GM12872 (cell line): ENCODE data around the gene ZNF500.

ENCODE experiments used
- TF ChIP-seq, protein P1 (sequence below): IDR thresholded peaks from 3 replicates; pipeline ENCODE4 v1.5.1; 2011; ENCODE audit warnings: low read depth, mild to moderate bottlenecking, low read length, moderate library complexity; ENCODE audit not compliant: insufficient read depth

The ZNF500 gene

DNA sequence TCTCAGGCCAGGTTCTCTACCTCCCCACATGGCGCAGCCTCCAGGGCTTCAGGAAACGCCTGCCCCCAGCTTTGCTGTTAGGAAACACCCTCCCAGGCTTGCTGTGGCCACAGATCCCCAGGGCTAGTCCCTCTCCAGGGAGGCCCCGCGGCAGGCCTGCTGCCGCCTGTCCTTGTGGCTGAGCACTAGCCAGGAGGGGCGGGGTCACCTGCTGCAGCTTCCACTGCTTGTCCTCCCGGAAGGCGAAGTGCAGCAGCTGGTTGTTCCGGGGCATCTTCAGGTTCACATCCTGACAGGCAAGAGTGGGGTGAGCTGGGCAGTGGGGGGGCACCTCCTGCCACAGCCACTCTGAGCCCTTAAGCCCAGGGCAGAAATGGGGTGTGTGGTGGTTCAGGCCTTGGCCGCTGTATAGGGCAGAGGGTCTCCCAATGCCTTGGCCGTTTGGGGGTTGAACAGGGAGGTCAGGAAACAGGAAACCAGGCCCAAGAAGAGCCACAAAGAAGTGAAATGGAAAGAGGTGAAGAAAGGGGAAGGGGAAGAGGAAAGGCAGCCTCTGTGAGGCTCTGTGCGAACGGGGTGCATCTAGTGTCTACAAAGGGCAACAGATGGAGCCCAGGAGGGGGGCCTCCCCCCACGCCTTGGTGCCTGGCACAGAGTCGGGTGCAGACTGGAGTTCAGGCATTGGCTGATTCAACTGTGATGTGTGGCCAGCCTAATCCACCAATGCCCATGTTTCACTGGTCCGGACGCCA, 33.5 kb upstream of the ZNF500 start:
- TF ChIP-seq, protein P1, sequence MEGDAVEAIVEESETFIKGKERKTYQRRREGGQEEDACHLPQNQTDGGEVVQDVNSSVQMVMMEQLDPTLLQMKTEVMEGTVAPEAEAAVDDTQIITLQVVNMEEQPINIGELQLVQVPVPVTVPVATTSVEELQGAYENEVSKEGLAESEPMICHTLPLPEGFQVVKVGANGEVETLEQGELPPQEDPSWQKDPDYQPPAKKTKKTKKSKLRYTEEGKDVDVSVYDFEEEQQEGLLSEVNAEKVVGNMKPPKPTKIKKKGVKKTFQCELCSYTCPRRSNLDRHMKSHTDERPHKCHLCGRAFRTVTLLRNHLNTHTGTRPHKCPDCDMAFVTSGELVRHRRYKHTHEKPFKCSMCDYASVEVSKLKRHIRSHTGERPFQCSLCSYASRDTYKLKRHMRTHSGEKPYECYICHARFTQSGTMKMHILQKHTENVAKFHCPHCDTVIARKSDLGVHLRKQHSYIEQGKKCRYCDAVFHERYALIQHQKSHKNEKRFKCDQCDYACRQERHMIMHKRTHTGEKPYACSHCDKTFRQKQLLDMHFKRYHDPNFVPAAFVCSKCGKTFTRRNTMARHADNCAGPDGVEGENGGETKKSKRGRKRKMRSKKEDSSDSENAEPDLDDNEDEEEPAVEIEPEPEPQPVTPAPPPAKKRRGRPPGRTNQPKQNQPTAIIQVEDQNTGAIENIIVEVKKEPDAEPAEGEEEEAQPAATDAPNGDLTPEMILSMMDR, result no peak

DNA sequence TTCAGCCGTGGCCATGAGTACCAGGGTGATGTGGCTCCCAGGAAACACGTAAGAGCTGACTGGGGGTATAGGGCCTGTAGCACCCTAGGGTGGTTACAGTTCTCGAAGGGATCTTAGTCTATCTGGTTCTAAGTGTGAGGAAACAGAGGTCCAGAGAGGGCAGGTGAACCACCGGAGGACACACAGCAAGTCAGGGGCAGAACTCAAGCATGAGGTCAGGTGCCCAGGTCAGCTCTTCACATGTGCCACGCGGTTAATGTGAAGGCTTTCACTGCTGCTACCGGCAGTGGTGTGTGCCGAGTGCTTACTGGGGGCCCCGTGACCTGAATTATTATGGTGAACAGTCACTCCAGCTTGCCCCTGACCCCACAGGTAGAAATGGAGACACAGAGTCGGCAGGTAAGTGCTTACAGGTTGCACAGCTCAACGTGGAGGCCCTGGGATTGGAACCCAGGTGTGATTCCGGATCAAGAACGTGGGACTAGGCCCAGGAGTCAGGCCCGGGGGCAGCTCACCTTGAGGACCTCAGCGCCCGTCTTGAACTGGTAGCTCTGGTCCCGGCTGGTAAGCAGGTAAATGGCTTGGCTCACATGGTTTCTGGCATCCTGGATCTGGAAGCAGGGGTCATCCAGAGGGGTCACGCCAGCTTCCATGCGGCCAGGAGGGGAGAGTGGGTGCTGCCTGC, 32.4 kb upstream of the ZNF500 start:
- TF ChIP-seq, protein P1, result no peak

GRCh38 chr16:4798456-4798855, 31.5 kb upstream of the ZNF500 start:
- TF ChIP-seq, protein P1, result no peak

DNA sequence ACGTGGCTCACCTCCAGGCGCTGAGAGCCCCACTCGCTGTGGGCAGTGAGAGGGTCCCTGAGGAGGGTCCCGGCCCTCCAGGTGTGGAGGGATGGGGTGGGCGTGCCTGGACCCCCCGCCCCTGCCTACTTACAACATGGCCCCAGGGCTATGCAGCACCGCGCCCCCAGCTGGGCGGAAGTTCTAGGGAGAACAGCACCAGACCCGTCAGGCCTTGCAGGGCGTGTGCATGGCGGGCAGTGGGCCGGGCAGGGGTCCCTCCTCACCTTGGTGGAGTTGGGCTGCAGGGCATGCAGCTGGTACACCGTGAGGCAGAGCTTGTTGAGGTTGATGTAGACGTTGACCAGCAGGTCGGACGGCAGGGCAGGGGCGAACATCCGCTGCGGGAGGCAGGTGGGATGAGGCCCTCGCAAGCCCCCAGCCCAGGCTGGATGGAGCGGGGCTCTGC, 30.9 kb upstream of the ZNF500 start:
- TF ChIP-seq, protein P1, result no peak

DNA sequence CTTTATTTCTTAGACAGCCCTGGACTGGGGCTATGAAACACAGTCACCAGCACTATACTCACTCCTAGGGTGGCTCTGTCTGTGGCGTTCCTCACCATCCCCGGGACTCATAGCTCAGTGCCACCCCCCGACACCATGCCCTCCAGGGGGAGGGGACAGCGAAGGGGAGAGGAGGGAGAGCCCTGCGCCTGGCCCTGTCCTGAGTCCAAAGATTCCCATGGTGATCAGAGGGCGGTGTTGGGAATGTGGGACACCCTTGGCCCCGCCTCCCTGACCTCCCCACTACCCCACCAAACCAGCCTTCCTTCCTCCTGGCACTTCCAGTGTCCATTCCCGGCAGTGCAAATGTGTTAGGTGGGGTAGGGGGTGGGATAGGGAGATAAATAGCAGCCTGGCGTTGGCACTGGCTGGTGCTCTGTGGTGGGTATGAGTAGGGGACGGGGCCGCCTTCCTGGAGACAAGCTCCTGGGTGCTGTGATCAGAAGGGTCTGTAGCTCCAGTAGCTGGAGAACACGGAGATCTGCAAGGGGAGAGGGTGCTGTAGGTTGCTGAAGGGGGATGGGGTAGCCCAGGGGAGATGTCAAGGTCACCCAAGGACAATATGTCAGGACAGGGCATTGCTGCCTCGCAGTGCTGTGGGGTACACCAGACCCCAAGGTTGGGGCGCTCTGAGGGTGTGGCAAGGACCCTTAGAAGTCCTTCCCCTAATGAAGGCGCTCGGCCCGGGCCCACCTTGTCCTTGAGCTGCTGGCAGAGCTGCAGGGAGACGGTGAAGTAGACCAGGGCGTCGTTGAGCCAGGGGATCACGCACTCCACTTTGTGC, 30.2 kb upstream of the ZNF500 start:
- TF ChIP-seq, protein P1, result no peak

DNA sequence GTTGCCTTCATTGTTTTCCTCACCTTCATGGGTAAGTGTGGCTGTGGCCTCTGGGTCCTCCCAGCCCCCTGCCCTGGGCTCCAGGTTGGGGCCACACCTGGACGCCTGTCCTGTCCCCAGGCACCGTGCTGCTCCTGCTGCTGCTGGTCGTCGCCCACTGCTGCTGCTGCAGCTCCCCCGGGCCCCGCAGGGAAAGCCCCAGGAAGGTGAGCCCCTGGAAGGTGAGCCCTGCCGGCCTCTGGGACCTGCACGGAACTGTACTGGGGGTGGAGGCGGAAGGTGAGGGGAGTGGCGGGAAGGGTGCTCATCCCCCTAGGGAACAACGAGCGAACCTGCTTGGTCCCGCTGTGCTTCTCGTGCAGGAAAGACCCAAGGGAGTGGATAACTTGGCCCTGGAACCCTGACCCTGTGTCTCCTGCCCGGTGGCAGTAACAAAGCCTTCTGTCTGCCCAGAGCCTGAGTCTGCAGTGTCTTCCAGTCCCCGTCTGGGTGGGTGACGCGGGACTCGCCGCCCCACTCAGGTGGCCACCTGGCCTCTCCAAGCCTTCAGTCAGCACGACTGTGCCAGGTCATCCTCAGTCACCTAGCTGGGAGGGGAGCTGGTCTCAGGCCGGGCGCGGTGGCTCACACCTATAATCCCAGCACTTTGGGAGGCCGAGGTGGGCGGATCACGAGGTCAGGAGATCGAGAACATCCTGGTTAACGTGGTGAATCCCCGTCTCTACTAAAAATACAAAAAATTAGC, 29.0 kb upstream of the ZNF500 start:
- TF ChIP-seq, protein P1, result no peak
